Immature natural killer cell (primary cell): ENCODE data around the gene MRGPRD. TPM values are rescaled to one million over a fixed set of nuclear protein-coding genes. Genes with fewer than 3 reads are reported as not detected.
"Not testable (repeated sequence)": the region's sequence is repeated elsewhere in the genome, so short reads cannot be mapped to it uniquely, and the experiment has no call there.

ENCODE experiments used
- DNase-seq, 3 donors: peaks; one replicate each; pipeline ENCODE4 v3.0.0; 2022; ENCODE audit warnings: mixed read lengths in 1 of 3
- H3K27ac Mint-ChIP-seq, 6 donors: one replicate each; pipeline ENCODE4 v1.8.0; 2020; ENCODE audit warnings: mixed read lengths in 6 of 6, mild to moderate bottlenecking in 5 of 6, inconsistent platforms in 4 of 6, moderate library complexity in 3 of 6
- H3K27me3 Mint-ChIP-seq, 3 donors: one replicate each; pipeline ENCODE4 v1.8.0; 2020 to 2021; ENCODE audit warnings: low read depth in 3 of 3, mild to moderate bottlenecking in 3 of 3, mixed read lengths in 3 of 3, moderate library complexity in 3 of 3, inconsistent platforms in 1 of 3
- H3K36me3 Mint-ChIP-seq, 3 donors: one replicate each; pipeline ENCODE4 v1.8.0; 2020; ENCODE audit warnings: mixed read lengths in 3 of 3, inconsistent platforms in 2 of 3, mild to moderate bottlenecking in 2 of 3
- H3K4me1 Mint-ChIP-seq, 2 donors: one replicate each; pipeline ENCODE4 v1.8.0; 2020; ENCODE audit warnings: inconsistent platforms in 2 of 2, mild to moderate bottlenecking in 2 of 2, mixed read lengths in 2 of 2, moderate library complexity in 1 of 2
- H3K4me3 Mint-ChIP-seq, 5 donors: one replicate each; pipeline ENCODE4 v1.8.0; 2020; ENCODE audit warnings: mild to moderate bottlenecking in 5 of 5, mixed read lengths in 5 of 5, inconsistent platforms in 3 of 5, moderate library complexity in 3 of 5
- H3K9me3 Mint-ChIP-seq, 6 donors: one replicate each; pipeline ENCODE4 v1.8.0; 2020; ENCODE audit warnings: mild to moderate bottlenecking in 6 of 6, mixed read lengths in 6 of 6, inconsistent platforms in 4 of 6, moderate library complexity in 3 of 6
- polyA plus RNA-seq, 3 donors: library from polyadenylated mRNA; unstranded; fragments of 300-500 nt; fragmentation: Illumina TruSeq; gene quantifications; one replicate each; pipeline ENCODE4 v1.2.3, GENCODE V29; 2021

MRGPRD gene
- polyA plus RNA-seq, 3 donors from 2014 or later = not detected

DNA sequence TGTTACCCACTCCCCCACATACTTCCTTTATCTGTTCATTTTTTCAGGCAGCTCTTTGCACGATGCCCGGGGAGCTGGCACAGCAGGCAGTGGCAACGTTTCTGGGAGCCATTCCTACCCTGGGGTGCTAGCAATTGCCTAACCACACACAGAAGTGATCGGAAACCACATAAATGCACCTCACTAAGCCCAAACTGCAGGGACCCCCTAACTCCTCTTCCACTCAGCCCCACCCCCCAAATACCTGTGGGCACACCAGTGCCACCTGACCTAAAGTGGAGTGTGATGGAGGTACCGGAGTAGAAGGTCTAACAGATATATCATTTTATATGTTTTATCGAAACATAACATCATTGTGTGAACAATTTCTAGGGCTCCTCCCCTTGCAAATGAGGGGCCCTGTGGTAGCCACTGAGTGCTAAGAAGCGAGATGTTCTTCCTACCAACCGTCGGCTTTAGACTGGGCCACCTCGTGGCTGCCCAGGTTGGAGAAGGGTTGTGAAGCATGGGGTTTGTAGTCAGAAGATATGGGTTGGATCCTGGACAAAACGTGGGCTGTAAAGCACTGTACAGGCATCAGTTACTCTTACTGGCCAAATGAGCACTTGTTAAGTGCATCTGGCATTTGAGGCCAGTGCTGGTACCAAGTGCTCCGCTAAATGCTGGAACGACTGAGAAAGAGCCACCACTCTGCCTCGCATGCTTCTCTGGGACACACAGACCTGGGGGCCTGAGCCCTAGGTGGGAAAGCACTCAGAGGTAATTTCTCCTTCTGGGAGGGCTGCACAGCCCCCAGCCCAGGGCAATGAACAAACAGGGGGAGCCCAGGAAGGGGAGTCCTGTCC is 2.8 kb downstream of the MRGPRD start:
- H3K27ac Mint-ChIP-seq = no peak overlapping the region
- peaks cover 0 to 4% (median 0%) of the 10 kb centered on the region in 6 donors for H3K9me3 Mint-ChIP-seq
- H3K4me1 Mint-ChIP-seq = no peaks in the 10 kb centered on the region
- no peak for DNase-seq
- peaks cover 0 to 6% (median 2%) of the 10 kb centered on the region in 3 donors for H3K27me3 Mint-ChIP-seq
- H3K4me3 Mint-ChIP-seq = no peak overlapping the region
- peaks cover 0 to 3% (median 0%) of the 10 kb centered on the region in 3 donors for H3K36me3 Mint-ChIP-seq

DNA sequence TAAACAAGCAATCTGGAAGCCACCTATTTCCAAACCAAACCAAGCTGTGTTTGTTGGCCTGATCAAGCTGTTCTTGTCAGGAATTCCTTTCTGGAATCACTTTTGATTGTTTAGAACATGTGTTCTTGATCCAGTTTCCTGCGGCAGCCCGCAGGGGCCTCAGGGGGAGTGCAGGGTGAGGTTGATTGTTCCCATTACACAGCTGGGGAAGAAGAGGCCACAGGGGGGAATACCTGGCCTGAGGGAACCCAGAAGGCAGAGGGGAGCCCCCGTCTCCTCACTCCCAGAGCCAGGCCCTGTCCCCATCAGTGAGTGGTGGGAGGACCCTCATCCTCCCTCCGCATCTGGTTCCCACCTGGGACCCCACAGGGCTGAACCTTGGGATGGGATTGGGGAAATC is 4.2 kb downstream of the MRGPRD start:
- peaks cover 0 to 4% (median 2%) of the 10 kb centered on the region in 3 donors for H3K27me3 Mint-ChIP-seq

DNA sequence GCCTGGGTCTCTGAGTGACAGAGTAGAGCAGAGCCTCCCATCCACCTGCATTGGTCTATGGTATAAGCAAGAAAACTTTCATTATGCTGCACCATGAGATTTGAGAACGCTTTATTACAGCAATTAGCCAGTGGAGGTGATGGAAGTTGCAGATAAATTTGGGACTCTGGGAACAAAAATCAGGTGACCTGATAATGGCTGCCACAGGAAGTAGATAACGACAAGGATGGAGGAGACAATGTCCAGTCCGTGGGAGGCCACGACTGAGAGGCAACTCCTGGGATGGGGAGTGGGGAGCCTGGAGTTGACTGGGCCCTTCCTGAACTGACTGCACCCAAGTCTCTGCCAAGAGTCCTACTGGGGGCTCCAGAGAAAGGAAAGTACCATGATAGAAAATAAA is 4.7 kb downstream of the MRGPRD start:
- Mint-ChIP-seq H3K4me1 (no peaks in the 10 kb centered on the region), H3K27ac (no peak overlapping the region), H3K36me3 (peaks cover 0 to 3% (median 0%) of the 10 kb centered on the region in 3 donors), H3K4me3 (no peak overlapping the region), H3K27me3 (peaks cover 0 to 4% (median 3%) of the 10 kb centered on the region in 3 donors), H3K9me3 (no peaks in the 10 kb centered on the region)
- no peak for DNase-seq

More for the DNA sequence above, 4.2 kb downstream of the MRGPRD start:
- Mint-ChIP-seq H3K9me3 (no peaks in the 10 kb centered on the region), H3K36me3 (peaks cover 0 to 3% (median 0%) of the 10 kb centered on the region in 3 donors), H3K4me3 (no peak overlapping the region), H3K4me1 (no peaks in the 10 kb centered on the region), H3K27ac (no peak overlapping the region)
- DNase-seq = no peak

DNA sequence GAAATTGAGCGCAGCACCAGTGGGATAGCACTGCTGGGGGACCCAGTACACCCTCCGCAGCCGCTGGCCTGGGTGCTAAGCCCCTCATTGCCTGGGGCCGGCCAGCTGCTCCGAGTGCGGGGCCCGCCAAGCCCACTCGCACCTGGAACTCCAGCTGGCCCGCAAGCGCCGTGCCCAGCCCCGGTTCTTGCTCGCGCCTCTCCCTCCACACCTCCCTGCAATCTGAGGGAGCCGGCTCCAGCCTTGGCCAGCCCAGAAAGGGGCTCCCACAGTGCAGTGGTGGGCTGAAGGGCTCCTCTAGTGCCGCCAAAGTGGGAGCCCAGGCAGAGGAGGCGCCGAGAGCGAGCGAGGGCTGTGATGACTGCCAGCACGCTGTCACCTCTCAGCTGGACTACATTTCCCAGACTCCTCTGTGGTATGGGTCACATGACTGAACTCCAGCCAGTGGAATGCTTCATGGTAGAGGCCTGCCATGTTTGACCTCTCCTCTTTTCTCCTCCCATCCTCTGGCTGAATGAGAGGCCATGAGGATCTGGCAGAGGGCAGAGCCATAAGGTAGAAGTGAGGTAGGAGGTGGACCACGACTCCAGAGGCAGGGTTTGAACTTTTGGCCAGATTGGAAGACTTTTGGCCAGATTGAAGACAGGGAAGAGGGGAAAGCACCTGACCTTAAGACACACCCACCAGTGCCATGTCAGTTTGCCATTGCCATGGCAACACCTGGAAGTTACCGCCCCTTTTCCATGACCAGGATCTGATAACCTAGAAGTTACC is 6.2 kb downstream of the MRGPRD start:
- H3K4me3 Mint-ChIP-seq = no peak overlapping the region

DNA sequence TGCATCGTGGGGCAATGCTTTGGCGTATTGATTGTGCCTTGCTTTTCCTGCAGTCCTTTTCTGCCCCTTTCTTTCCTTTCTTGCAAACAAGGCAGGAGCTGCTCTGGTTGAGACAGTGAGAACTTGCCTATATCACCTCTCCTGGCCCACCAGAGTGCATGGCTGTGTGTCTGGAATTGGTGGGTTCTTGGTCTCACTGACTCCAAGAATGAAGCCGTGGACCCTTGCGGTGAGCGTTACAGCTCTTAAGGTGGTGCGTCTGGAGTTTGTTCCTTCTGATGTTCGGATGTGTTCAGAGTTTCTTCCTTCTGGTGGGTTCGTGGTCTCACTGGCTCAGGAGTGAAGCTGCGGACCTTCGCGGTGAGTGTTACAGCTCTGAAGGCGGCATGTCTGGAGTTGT is 7.1 kb downstream of the MRGPRD start:
- DNase-seq, H3K4me1 Mint-ChIP-seq, H3K4me3 Mint-ChIP-seq, H3K9me3 Mint-ChIP-seq, H3K36me3 Mint-ChIP-seq, H3K27me3 Mint-ChIP-seq: not testable (repeated sequence)
- peak overlapping the region in 1 of 6 donors; percentile 6 for H3K27ac Mint-ChIP-seq

More for the DNA sequence above, 6.2 kb downstream of the MRGPRD start:
- Mint-ChIP-seq H3K27me3 (peaks cover 3 to 4% (median 3%) of the 10 kb centered on the region in 3 donors), H3K4me1 (no peaks in the 10 kb centered on the region), H3K36me3 (no peaks in the 10 kb centered on the region), H3K27ac (no peak overlapping the region), H3K9me3 (no peaks in the 10 kb centered on the region)
- no peak for DNase-seq

DNA sequence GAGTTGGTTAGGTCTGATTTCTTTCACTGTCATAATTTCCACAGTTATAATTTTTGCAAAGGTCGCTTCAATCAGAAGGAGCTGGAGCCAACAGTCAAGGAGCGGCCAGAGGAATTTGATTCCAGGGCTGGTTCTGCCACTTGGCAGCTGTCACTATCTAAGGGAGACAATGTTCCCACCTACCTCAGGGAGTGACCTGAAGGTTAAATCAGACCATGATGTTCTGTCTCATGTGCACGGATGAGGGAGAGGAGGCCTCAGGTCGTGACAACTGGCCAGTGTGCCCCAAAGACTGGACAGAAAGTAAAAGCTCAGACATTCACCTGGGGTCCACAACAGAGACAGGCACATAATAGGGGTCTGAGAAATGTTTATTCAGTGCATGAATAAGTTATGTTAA is 7.6 kb downstream of the MRGPRD start:
- Mint-ChIP-seq H3K27me3 (peaks cover 0 to 3% (median 3%) of the 10 kb centered on the region in 3 donors), H3K4me3 (no peak overlapping the region), H3K27ac (no peak overlapping the region), H3K9me3 (no peaks in the 10 kb centered on the region), H3K36me3 (no peaks in the 10 kb centered on the region), H3K4me1 (no peaks in the 10 kb centered on the region)
- no peak for DNase-seq

DNA sequence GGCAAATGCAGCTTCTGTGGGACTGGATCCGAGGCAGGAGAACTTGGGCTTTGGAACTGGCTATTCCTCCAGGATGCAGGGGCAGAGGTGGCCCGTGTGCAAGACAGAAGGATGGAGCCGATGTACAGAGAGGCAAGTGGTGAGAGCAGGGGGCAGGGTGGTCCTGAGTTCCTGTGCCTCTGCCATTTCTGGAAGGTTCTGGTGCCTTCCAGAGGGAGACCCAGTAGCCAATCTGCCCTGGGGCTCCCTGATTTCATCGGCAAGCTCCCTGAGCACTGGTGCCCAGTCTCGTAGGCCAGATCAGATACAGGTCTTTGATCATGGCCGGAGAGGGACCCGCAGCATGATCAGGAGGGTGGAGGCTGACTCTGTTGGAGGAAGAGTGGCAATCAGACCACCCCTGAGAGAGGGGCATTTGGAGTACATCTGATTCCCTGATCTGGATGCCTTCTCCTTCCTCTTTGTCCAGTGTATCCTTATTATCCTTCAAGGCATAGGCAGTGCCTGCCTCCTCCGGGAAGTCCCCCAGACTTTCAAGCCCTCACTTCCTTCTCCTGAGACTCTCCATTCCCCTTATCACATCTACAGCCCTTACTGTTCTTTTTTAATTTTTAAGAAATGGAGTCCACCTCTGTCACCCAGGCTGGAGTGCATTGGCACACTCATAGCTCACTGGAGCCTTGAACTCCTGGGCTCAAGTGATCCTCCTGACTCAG is 9.7 kb downstream of the MRGPRD start:
- DNase-seq = no peak
- H3K27me3 Mint-ChIP-seq = peaks cover 0 to 5% (median 3%) of the 10 kb centered on the region in 3 donors
- H3K4me1 Mint-ChIP-seq = no peaks in the 10 kb centered on the region
- no peak overlapping the region for H3K27ac Mint-ChIP-seq
- no peaks in the 10 kb centered on the region for H3K9me3 Mint-ChIP-seq
- no peaks in the 10 kb centered on the region for H3K36me3 Mint-ChIP-seq
- H3K4me3 Mint-ChIP-seq = no peak overlapping the region

DNA sequence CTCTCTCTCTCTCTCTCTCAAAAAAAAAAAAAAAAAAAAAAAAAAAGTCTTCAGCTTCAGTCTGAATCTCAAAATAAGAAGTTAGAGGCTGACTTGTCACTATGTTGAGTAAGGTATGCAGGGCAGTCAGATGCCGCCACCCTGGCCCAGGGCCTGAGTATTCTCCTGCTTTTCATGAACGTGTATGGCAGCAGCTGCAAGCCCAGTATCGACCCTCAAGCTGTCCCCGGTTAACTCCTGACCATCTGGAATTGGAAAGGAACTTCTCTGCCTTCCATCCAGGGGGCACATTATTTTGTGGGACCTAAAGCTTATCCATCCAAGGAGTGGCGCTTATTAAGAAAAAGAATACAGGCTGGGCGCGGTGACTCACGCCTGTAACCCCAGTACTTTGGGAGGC is 11.4 kb downstream of the MRGPRD start:
- H3K27me3 Mint-ChIP-seq = peaks cover 0 to 5% (median 3%) of the 10 kb centered on the region in 3 donors
- H3K27ac Mint-ChIP-seq = no peak overlapping the region
- H3K4me3 Mint-ChIP-seq = no peak overlapping the region
- no peaks in the 10 kb centered on the region for H3K36me3 Mint-ChIP-seq
- no peaks in the 10 kb centered on the region for H3K4me1 Mint-ChIP-seq
- no peaks in the 10 kb centered on the region for H3K9me3 Mint-ChIP-seq
- no peak for DNase-seq

DNA sequence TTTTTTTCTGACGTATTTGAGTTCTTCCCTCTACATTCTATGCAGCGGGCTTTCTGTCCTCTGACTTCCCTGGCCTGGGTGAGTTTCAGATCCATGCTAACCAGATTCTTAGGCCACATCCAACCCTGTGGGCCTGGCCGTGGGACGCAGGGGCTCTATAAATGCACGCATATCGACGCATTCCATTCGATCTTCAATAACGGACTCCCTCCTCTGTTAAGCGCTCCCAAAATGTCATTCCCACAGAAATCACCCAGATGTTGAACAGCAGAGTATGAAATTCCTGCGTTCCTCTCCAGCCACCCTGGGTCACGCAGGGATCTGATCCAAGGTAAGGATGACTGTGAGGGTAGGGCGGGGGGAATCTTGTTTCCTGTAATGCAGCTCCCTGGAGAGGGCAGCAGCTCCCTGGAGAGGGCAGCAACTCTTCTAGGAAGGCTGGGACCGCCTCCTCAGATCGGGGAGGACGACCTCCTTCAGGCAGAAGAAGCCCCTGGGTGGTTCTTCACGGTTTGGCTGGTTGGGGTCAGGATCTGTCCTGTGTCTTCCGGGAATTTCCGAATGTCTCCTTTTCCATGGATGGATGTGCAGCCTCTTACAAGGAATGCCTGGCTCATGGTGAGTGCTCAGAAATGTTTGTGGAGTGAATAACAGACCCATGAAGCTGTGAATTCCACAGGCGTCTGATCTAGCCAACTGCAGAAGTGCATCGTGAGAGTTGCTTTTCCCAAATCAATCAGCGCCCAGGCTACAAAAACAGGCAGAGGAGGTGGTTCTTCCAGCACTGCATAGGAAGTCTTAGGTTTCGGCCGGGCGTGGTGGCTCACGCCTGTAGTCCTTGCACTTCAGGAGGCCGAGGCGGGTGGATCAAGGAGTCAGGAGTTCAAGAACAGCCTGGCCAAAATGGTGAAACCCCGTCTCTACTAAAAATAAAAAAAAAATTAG is 12.2 kb downstream of the MRGPRD start:
- Mint-ChIP-seq H3K4me3 (no peak overlapping the region), H3K27ac (no peak overlapping the region), H3K9me3 (no peaks in the 10 kb centered on the region)

DNA sequence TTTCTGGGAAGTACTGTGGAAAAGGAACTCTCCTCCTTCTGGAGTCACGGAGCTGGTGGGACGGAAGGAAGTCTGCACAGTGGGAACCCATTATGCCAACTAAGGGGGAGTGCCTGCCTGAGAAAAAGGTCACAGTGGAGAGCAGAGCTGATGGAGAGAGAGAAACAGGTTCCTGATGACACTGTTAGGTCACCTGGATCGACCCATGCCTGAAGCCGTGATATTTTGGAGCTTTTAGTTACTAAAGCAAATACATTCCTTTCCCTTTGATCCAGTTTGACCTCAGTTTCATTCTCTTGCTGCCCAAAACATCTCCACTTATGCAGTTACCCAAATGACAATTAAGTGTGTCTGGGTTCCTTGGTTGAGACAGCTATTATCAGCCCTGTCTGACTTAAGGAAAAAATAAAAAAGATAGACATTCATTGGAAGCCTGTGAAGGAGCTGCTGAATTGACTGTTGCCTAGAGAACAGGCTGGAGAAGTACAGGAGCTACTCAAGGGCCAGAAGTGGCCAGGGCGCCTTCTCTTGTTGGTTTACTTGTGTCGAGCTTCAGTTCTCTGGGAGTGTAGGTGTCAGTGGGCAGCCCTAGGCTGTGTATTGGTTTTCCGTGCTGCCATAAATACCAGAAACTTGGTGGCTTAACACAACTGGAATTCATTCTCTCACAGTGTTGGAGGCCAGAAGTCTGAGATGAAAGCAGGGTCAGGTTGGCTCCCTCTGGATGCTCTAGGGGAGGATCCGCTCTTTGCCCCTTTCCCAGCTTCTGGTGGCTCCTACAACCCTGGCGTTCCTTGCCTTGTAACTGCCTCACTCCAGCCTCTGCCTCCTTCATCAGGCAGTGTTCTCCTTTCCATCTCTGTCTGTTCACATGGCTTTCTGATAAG is 13.6 kb downstream of the MRGPRD start:
- Mint-ChIP-seq H3K27ac (no peak overlapping the region), H3K4me1 (peaks cover 0 to 4% of the 10 kb centered on the region in 2 donors)

More for the DNA sequence above, 12.2 kb downstream of the MRGPRD start:
- Mint-ChIP-seq H3K4me1 (no peaks in the 10 kb centered on the region), H3K36me3 (no peaks in the 10 kb centered on the region), H3K27me3 (peaks cover 0 to 5% (median 3%) of the 10 kb centered on the region in 3 donors)
- DNase-seq = no peak

DNA sequence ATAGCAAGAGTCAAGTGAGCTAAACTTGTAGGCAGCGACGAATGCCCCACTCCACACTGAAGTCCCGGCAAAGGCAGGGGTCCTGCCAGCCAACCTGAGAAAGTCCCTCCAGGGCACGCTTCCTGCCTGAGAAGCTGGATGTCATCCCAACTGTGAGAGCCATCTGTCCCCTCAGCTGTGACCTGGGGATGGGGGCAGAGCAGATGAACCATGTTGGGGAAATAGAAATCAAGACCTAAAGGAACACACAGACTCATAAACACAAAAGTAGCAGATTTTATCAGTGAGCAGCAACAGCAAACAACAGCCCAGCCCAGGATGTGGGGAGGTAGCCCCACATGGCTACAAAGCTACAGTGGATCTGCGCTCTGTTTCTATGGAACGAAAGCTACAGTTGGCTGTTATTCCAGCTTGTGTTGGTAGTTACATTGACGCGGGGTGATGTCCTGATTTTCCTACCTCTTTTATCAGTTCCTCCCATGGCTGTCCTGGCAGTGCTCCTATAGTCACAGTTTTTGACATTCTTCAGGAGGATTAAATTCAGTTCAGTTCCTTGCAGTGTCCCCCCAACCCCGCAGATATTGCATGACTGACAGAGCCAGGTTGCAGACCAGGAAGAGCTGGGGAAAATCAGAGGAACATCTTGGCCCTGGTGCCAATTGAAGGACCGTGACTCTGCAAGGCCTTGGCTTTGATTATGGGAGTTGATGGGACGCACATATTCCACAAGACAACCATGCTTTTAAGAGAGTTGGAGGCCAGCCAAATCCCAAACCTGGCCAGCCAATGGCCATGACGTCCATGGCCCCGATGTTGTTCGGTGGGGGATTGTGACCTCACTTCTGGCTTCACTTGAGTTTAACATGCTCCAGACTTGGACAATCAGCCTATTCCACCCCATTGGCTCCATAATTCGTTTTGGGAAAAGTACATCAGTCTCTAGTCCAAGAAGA is 14.6 kb downstream of the MRGPRD start:
- no peaks in the 10 kb centered on the region for H3K36me3 Mint-ChIP-seq
- DNase-seq = no peak
- no peak overlapping the region for H3K27ac Mint-ChIP-seq
- H3K9me3 Mint-ChIP-seq = no peaks in the 10 kb centered on the region
- H3K4me3 Mint-ChIP-seq = no peak overlapping the region
- H3K27me3 Mint-ChIP-seq = peaks cover 0 to 5% (median 0%) of the 10 kb centered on the region in 3 donors
- H3K4me1 Mint-ChIP-seq = peaks cover 0 to 4% of the 10 kb centered on the region in 2 donors

More for the DNA sequence above, 13.6 kb downstream of the MRGPRD start:
- Mint-ChIP-seq H3K4me3 (no peak overlapping the region), H3K27me3 (peaks cover 0 to 5% (median 3%) of the 10 kb centered on the region in 3 donors), H3K9me3 (no peaks in the 10 kb centered on the region), H3K36me3 (no peaks in the 10 kb centered on the region)
- DNase-seq = no peak
